ENCODE results near the gene ARRDC5.

ARRDC5 gene

DNA sequence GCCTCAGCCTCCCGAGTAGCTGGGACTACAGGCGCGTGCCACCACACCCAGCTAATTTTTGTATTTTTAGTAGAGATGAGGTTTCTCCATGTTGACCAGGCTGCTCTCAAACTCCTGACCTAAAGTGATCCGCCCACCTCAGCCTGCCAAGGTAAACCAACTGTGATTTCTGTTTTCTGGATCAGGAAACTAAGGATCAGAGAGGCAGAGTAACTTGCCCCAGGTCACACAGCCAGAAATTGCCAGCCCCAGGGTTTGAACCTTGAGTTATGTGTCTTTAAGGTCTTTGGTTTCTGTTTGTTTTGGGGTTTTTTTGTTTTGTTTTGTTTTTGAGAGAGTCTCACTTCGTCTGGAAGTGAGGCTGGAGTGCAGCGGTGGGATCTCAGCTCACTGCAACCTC, 31.0 kb downstream of the ARRDC5 start:
- no peaks in the 10 kb centered on the region for H3K4me1 ChIP-seq (ENCODE audit: low read length)
- H3K9ac ChIP-seq (ENCODE audit: low read length): no peak overlapping the region
- TF ChIP-seq, protein P1, sequence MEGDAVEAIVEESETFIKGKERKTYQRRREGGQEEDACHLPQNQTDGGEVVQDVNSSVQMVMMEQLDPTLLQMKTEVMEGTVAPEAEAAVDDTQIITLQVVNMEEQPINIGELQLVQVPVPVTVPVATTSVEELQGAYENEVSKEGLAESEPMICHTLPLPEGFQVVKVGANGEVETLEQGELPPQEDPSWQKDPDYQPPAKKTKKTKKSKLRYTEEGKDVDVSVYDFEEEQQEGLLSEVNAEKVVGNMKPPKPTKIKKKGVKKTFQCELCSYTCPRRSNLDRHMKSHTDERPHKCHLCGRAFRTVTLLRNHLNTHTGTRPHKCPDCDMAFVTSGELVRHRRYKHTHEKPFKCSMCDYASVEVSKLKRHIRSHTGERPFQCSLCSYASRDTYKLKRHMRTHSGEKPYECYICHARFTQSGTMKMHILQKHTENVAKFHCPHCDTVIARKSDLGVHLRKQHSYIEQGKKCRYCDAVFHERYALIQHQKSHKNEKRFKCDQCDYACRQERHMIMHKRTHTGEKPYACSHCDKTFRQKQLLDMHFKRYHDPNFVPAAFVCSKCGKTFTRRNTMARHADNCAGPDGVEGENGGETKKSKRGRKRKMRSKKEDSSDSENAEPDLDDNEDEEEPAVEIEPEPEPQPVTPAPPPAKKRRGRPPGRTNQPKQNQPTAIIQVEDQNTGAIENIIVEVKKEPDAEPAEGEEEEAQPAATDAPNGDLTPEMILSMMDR (IDR thresholded peaks at IDR 0.05; ENCODE audit: low read length): no peak
- no peak overlapping the region for H3K4me3 ChIP-seq (ENCODE audit: low read length)
- no peaks in the 10 kb centered on the region for H3F3A ChIP-seq (ENCODE audit: insufficient read depth, low read length)
- no peak overlapping the region for H3K4me2 ChIP-seq (ENCODE audit: low read depth, low read length)
- H3K79me2 ChIP-seq (ENCODE audit: low read length): no peaks in the 10 kb centered on the region
- no peak overlapping the region for H2AFZ ChIP-seq (ENCODE audit: low read length)
- peaks cover 6% of the 10 kb centered on the region; the same call in 1 of the 2 replicates for H3K27me3 ChIP-seq (replicated peaks; ENCODE audit: insufficient read depth, low read length)
- no peaks in the 10 kb centered on the region for H3K36me3 ChIP-seq (replicated peaks; ENCODE audit: insufficient read depth, low read length)
- no peak for DNase-seq
- H3K27ac ChIP-seq (ENCODE audit: low read length): no peak overlapping the region
- no peaks in the 10 kb centered on the region for H3K9me2 ChIP-seq (replicated peaks; ENCODE audit: insufficient read depth, low read length)
- H4K20me1 ChIP-seq (ENCODE audit: insufficient read depth, low read length): no peaks in the 10 kb centered on the region
- no peaks in the 10 kb centered on the region for H3K9me3 ChIP-seq (replicated peaks; ENCODE audit: insufficient read depth, low read length)

- H3K4me3 ChIP-seq (ENCODE audit: low read length): no peak overlapping the region
- peaks cover 6% of the 10 kb centered on the region; the same call in 1 of the 2 replicates for H3K27me3 ChIP-seq (replicated peaks; ENCODE audit: insufficient read depth, low read length)
- TF ChIP-seq EZH2phosphoT487 (IDR thresholded peaks at IDR 0.05; ENCODE audit: low read length) (no peak), EZH2 (optimal IDR thresholded peaks at IDR 0.05; ENCODE audit: low read depth, low read length) (no peak)
- TF ChIP-seq, protein P1 (IDR thresholded peaks at IDR 0.05; ENCODE audit: low read length): no peak
- no peak overlapping the region for H3K9ac ChIP-seq (ENCODE audit: low read length)
- no peak overlapping the region for H3K27ac ChIP-seq (ENCODE audit: low read length)
- H3F3A ChIP-seq (ENCODE audit: insufficient read depth, low read length): no peaks in the 10 kb centered on the region
- no peaks in the 10 kb centered on the region for H3K79me2 ChIP-seq (ENCODE audit: low read length)
- no peaks in the 10 kb centered on the region for H3K36me3 ChIP-seq (replicated peaks; ENCODE audit: insufficient read depth, low read length)
- H3K9me3 ChIP-seq (replicated peaks; ENCODE audit: insufficient read depth, low read length): no peaks in the 10 kb centered on the region
- no peaks in the 10 kb centered on the region for H4K20me1 ChIP-seq (ENCODE audit: insufficient read depth, low read length)
- no peak for DNase-seq
- no peaks in the 10 kb centered on the region for H3K9me2 ChIP-seq (replicated peaks; ENCODE audit: insufficient read depth, low read length)
- H3K4me2 ChIP-seq (ENCODE audit: low read depth, low read length): no peak overlapping the region
- H2AFZ ChIP-seq (ENCODE audit: low read length): no peak overlapping the region
- H3K4me1 ChIP-seq (ENCODE audit: low read length): no peaks in the 10 kb centered on the region
These were observed 32.5 kb downstream of the ARRDC5 start for GRCh38 chr19:4870025-4870700.

DNA sequence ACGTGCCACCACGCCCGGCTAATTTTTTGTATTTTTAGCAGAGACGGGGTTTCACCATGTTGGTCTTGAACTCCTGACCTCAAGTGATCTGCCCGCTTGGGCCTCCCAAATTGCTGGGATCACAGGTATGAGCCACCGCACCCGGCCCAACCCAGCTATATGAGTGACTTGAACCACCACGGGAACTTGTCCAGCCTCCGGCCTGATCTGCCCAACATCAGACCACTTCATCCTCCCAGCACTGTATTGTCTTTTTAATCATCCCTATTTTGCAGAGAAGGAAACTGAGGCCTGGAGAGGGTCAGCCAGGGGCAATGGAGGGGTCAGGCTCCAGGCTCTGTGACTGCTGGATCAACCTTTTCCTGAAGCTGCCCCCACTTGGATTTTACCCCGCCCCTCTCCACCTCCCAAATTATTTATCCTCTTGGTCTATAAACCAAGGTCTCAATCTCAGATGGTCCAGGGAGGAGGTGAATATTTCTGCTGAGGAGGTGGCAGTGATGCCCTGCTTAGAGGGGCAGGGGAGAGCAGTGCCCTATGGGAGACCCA, 34.3 kb downstream of the ARRDC5 start:
- Histone ChIP-seq H3K9me3 (replicated peaks; ENCODE audit: insufficient read depth, low read length) (no peaks in the 10 kb centered on the region), H3K4me2 (ENCODE audit: low read depth, low read length) (peak overlapping the region; percentile 88; the same call in 1 of the 2 replicates), H3K27ac (ENCODE audit: low read length) (no peak overlapping the region), H3K27me3 (replicated peaks; ENCODE audit: insufficient read depth, low read length) (no peaks in the 10 kb centered on the region; the same call in 1 of the 2 replicates), H3K4me1 (ENCODE audit: low read length) (no peaks in the 10 kb centered on the region), H2AFZ (ENCODE audit: low read length) (peak overlapping the region; percentile 98; the same call in 1 of the 2 replicates), H4K20me1 (ENCODE audit: insufficient read depth, low read length) (no peaks in the 10 kb centered on the region), H3K36me3 (replicated peaks; ENCODE audit: insufficient read depth, low read length) (no peaks in the 10 kb centered on the region), H3F3A (ENCODE audit: insufficient read depth, low read length) (no peaks in the 10 kb centered on the region), H3K4me3 (ENCODE audit: low read length) (no peak overlapping the region; the same call in 1 of the 2 replicates), H3K9me2 (replicated peaks; ENCODE audit: insufficient read depth, low read length) (no peaks in the 10 kb centered on the region), H3K9ac (ENCODE audit: low read length) (no peak overlapping the region), H3K79me2 (ENCODE audit: low read length) (no peaks in the 10 kb centered on the region)
- DNase-seq: no peak
- TF ChIP-seq EZH2phosphoT487 (IDR thresholded peaks at IDR 0.05; ENCODE audit: low read length) (no peak), EZH2 (optimal IDR thresholded peaks at IDR 0.05; ENCODE audit: low read depth, low read length) (no peak)
- TF ChIP-seq, protein P1 (IDR thresholded peaks at IDR 0.05; ENCODE audit: low read length): no peak
